CD14-positive monocyte (primary cell): ENCODE measurements around the gene BANF1. TPM values are rescaled to one million over a fixed set of nuclear protein-coding genes. Genes with fewer than 3 reads are reported as not detected.

Experiments
- DNase-seq, 3 donors: peaks; one replicate each; pipeline ENCODE4 v3.0.0-alpha.2; 2011 to 2022
- H2AFZ ChIP-seq: 2 replicates; pipeline ENCODE4 v1.6.0; 2012; ENCODE audit warnings: mild to moderate bottlenecking, low read depth, low read length, inconsistent platforms; ENCODE audit not compliant: insufficient read depth, poor library complexity, severe bottlenecking
- H3K27ac ChIP-seq, 2 donors: 1 replicate in 1 of 2; 2 replicates in 1 of 2; pipeline ENCODE4 v1.5.1; 2012 to 2013; ENCODE audit warnings: low read length in 2 of 2, control low read depth in 1 of 2, inconsistent platforms in 1 of 2, low read depth in 1 of 2, mild to moderate bottlenecking in 1 of 2
- H3K27me3 ChIP-seq, 2 donors: one replicate each; pipeline versions ENCODE4 v1.6.0 to v1.6.1; 2011 to 2013; ENCODE audit warnings: low read length in 2 of 2; ENCODE audit not compliant: control insufficient read depth in 2 of 2, insufficient read depth in 2 of 2
- H3K36me3 ChIP-seq, 2 donors: replicated peaks in 1 of 2; 1 replicate in 1 of 2; 2 replicates in 1 of 2; pipeline versions ENCODE4 v1.5.1 to v1.6.1; 2012 to 2013; ENCODE audit warnings: low read length in 2 of 2, control low read depth in 1 of 2, inconsistent platforms in 1 of 2, mild to moderate bottlenecking in 1 of 2; ENCODE audit not compliant: insufficient read depth in 2 of 2, control insufficient read depth in 1 of 2
- H3K4me1 ChIP-seq, 2 donors: 1 replicate in 1 of 2; 2 replicates in 1 of 2; pipeline versions ENCODE4 v1.5.1 to v1.6.1; 2012 to 2013; ENCODE audit warnings: low read length in 2 of 2, control low read depth in 1 of 2, inconsistent platforms in 1 of 2, mild to moderate bottlenecking in 1 of 2, moderate library complexity in 1 of 2; ENCODE audit not compliant: insufficient read depth in 2 of 2, control insufficient read depth in 1 of 2
- H3K4me2 ChIP-seq: replicated peaks from 2 replicates; pipeline ENCODE3; 2012; ENCODE audit warnings: low read length, moderate library complexity, mild to moderate bottlenecking; ENCODE audit not compliant: poor library complexity, severe bottlenecking; ENCODE audit errors: extremely low read depth
- H3K4me3 ChIP-seq, 3 experiments: fragments of 200-600 bp in 1 of 3; sonication (generic) in 1 of 3; replicated peaks in 1 of 3; 1 replicate in 2 of 3; 2 replicates in 1 of 3; pipeline ENCODE4 v1.5.1; 2011 to 2013; ENCODE audit warnings: low read length in 3 of 3, mild to moderate bottlenecking in 3 of 3, control low read depth in 2 of 3, low read depth in 2 of 3, inconsistent platforms in 1 of 3, moderate library complexity in 1 of 3
- H3K79me2 ChIP-seq: 2 replicates; pipeline ENCODE4 v1.6.0; 2012; ENCODE audit warnings: mild to moderate bottlenecking, control low read depth, inconsistent platforms, low read length, moderate library complexity; ENCODE audit not compliant: insufficient read depth
- H3K9ac ChIP-seq: 2 replicates; pipeline ENCODE4 v1.6.0; 2017; ENCODE audit warnings: low read length, mild to moderate bottlenecking; ENCODE audit not compliant: insufficient read depth, poor library complexity, severe bottlenecking
- H3K9me3 ChIP-seq, 2 donors: replicated peaks in 1 of 2; 1 replicate in 1 of 2; 2 replicates in 1 of 2; pipeline versions ENCODE4 v1.5.1 to v1.6.1; 2012 to 2013; ENCODE audit warnings: low read length in 2 of 2, control low read depth in 1 of 2; ENCODE audit not compliant: control insufficient read depth in 1 of 2, insufficient read depth in 1 of 2
- H4K20me1 ChIP-seq: 2 replicates; pipeline ENCODE4 v1.6.0; 2012; ENCODE audit warnings: mild to moderate bottlenecking, low read length, control low read depth, moderate library complexity; ENCODE audit not compliant: insufficient read depth
- H3K27ac Mint-ChIP-seq, 7 donors: one replicate each; pipeline ENCODE4 v1.8.0; 2020; ENCODE audit warnings: mild to moderate bottlenecking in 7 of 7, mixed read lengths in 7 of 7, moderate library complexity in 6 of 7, inconsistent platforms in 2 of 7
- H3K27me3 Mint-ChIP-seq, 3 donors: one replicate each; pipeline ENCODE4 v1.8.0; 2021 to 2022; ENCODE audit warnings: low read depth in 3 of 3, mild to moderate bottlenecking in 3 of 3, mixed read lengths in 3 of 3, moderate library complexity in 3 of 3, inconsistent platforms in 1 of 3
- H3K36me3 Mint-ChIP-seq, 2 donors: one replicate each; pipeline ENCODE4 v1.8.0; 2020; ENCODE audit warnings: mixed read lengths in 2 of 2, inconsistent platforms in 1 of 2, mild to moderate bottlenecking in 1 of 2
- H3K4me1 Mint-ChIP-seq: one replicate; pipeline ENCODE4 v1.8.0; 2020; ENCODE audit warnings: mild to moderate bottlenecking, mixed read lengths
- H3K4me3 Mint-ChIP-seq, 2 donors: one replicate each; pipeline ENCODE4 v1.8.0; 2020; ENCODE audit warnings: mild to moderate bottlenecking in 2 of 2, mixed read lengths in 2 of 2, moderate library complexity in 1 of 2
- H3K9me3 Mint-ChIP-seq, 7 donors: one replicate each; pipeline ENCODE4 v1.8.0; 2020 to 2022; ENCODE audit warnings: mixed read lengths in 7 of 7, mild to moderate bottlenecking in 6 of 7, moderate library complexity in 6 of 7, inconsistent platforms in 2 of 7
- WGBS: methylation state at CpG from one replicate; pipeline ENCODE4 v1.1.5; 2013; ENCODE audit warnings: missing lambda C conversion rate; ENCODE audit not compliant: insufficient coverage; 5-methylcytosine and 5-hydroxymethylcytosine counted together
- intact Hi-C, 2 donors: fragments of 100-400 bp; cut with micrococcal nuclease; formaldehyde crosslinking; loops; one replicate each; pipeline versions ENCODE4 v1.15.0 to v1.15.1; 2023
- polyA plus RNA-seq, 3 donors: library from polyadenylated mRNA; depleted of rRNA in 1 of 3; unstranded in 2 of 3; stranded (reverse) in 1 of 3; fragments of 300-500 nt in 2 of 3; fragments of >200 nt in 1 of 3; fragmentation: Illumina TruSeq in 2 of 3; gene quantifications; 1 replicate in 2 of 3; 2 replicates in 1 of 3; pipeline ENCODE4 v1.2.3, GENCODE V29; 2012 to 2021
- TF ChIP-seq, protein P1 (sequence below): fragments of 200-600 bp; IDR thresholded peaks from one replicate; pipeline ENCODE4 v1.8.0; 2022; ENCODE audit warnings: antibody characterized with exemption, mild to moderate bottlenecking

BANF1 gene
- polyA plus RNA-seq, 3 donors = 79.9 to 175 (median 142) TPM

DNA sequence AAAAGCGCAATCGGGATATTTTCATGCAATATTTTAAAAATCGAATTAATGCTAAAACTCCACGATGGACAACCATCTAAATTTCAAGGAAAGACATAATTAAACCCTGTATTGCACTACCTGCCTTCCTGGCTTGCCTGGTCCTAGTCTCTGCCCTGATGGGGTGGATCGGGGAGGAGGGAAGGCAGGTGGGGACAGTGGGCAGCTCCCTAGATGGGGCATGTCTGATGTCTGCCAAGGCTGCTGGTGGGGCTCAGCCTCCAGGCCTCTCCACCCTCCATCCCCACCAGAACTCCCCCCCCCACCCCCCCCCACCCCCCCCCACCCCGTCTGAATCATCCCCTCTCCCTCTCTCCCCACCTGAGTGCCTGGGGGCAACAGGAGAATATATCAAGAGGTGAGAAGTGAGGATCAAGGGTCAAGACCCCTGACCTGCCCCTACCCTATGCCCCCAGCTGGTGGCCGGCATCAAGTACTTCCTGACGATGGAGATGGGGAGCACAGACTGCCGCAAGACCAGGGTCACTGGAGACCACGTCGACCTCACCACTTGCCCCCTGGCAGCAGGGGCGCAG, 10.2 kb downstream of the BANF1 start:
- intact Hi-C loops = no loop called here
- WGBS = 44% methylated on average over 6 of the region's 12 CpGs
- peaks cover 14 to 23% of the 10 kb centered on the region in 2 donors for H3K27me3 ChIP-seq
- TF ChIP-seq, protein P1, sequence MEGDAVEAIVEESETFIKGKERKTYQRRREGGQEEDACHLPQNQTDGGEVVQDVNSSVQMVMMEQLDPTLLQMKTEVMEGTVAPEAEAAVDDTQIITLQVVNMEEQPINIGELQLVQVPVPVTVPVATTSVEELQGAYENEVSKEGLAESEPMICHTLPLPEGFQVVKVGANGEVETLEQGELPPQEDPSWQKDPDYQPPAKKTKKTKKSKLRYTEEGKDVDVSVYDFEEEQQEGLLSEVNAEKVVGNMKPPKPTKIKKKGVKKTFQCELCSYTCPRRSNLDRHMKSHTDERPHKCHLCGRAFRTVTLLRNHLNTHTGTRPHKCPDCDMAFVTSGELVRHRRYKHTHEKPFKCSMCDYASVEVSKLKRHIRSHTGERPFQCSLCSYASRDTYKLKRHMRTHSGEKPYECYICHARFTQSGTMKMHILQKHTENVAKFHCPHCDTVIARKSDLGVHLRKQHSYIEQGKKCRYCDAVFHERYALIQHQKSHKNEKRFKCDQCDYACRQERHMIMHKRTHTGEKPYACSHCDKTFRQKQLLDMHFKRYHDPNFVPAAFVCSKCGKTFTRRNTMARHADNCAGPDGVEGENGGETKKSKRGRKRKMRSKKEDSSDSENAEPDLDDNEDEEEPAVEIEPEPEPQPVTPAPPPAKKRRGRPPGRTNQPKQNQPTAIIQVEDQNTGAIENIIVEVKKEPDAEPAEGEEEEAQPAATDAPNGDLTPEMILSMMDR = no peak
- no peaks in the 10 kb centered on the region for H3K9me3 ChIP-seq
- Mint-ChIP-seq H3K27me3 (peaks cover 22 to 35% (median 34%) of the 10 kb centered on the region in 3 donors), H3K4me1 (peaks cover 40% of the 10 kb centered on the region), H3K4me3 (peak overlapping the region in 1 of 2 donors; percentile 71), H3K9me3 (peaks cover 0 to 5% (median 2%) of the 10 kb centered on the region in 7 donors), H3K36me3 (peaks cover 9 to 16% of the 10 kb centered on the region in 2 donors), H3K27ac (peak overlapping the region in 5 of 7 donors; percentile 61 to 87 (median 80))
- peaks cover 4 to 8% of the 10 kb centered on the region in 2 donors for H3K36me3 ChIP-seq
- H4K20me1 ChIP-seq = no peaks in the 10 kb centered on the region
- no peaks in the 10 kb centered on the region for H3K79me2 ChIP-seq
- H3K4me3 ChIP-seq = no peak overlapping the region
- H3K27ac ChIP-seq = peak overlapping the region in 1 of 2 donors; percentile 28
- peak overlapping the region; percentile 53 for H3K4me2 ChIP-seq
- no peak for DNase-seq
- H3K4me1 ChIP-seq = peaks cover 42 to 43% of the 10 kb centered on the region in 2 donors
- no peak overlapping the region for H3K9ac ChIP-seq
- H2AFZ ChIP-seq = no peak overlapping the region

DNA sequence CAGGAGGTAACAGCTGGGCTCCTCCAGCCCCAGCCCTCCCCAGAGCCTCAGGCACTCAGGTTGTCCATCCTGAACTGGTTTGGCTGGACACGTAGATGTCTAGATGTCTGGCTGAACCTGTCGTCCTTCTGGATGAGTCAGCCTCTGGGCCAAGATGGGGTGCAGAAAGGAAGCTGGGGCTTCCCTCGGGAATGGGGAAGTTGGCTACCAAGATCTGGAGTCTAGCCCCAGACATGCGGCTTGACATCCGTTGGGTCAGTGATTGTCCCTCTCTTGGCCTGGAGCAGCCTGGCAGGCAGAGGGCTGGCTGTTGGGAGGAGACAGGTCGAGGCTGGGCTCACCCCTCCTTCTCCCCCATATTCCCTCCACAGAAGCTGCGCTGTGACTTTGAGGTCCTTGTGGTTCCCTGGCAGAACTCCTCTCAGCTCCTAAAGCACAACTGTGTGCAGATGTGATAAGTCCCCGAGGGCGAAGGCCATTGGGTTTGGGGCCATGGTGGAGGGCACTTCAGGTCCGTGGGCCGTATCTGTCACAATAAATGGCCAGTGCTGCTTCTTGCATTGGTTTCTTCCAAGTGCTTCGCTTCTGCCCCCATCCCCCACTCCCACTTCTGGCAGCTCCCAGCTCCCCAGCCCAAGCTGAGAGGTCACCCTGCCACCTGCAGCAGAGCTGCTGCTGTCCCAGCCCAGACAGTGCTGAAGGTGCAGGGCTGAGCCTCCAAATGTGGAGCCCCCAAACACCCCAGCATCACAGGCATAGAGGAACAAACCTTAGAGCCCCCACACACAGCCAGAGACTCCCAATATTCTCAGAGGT, 10.9 kb downstream of the BANF1 start:
- peaks cover 22 to 35% (median 32%) of the 10 kb centered on the region in 3 donors for H3K27me3 Mint-ChIP-seq
- H3K4me2 ChIP-seq = peak overlapping the region; percentile 53
- 21% methylated on average over 9 of the region's 12 CpGs for WGBS
- no peaks in the 10 kb centered on the region for H3K9me3 ChIP-seq
- peak overlapping the region; percentile 42 to 87 (median 71) for H3K27ac Mint-ChIP-seq
- H3K27me3 ChIP-seq = peaks cover 14 to 23% of the 10 kb centered on the region in 2 donors
- peaks cover 40% of the 10 kb centered on the region for H3K4me1 Mint-ChIP-seq
- H4K20me1 ChIP-seq = no peaks in the 10 kb centered on the region
- no peaks in the 10 kb centered on the region for H3K79me2 ChIP-seq
- intact Hi-C loops = no loop called here
- peak; percentile 90 to 97 (median 95) for DNase-seq
- H3K4me3 ChIP-seq = no peak overlapping the region
- peaks cover 42 to 43% of the 10 kb centered on the region in 2 donors for H3K4me1 ChIP-seq
- peak overlapping the region in 1 of 2 donors; percentile 71 for H3K4me3 Mint-ChIP-seq
- peaks cover 5 to 8% of the 10 kb centered on the region in 2 donors for H3K36me3 ChIP-seq
- peak overlapping the region; percentile 16 for H3K9ac ChIP-seq
- peak overlapping the region; percentile 21 for H2AFZ ChIP-seq
- H3K9me3 Mint-ChIP-seq = peaks cover 0 to 5% (median 2%) of the 10 kb centered on the region in 7 donors
- peak overlapping the region; percentile 18 to 28 for H3K27ac ChIP-seq
- TF ChIP-seq, protein P1 = no peak
- H3K36me3 Mint-ChIP-seq = peaks cover 13 to 21% of the 10 kb centered on the region in 2 donors
